SK-N-SH treated with all-trans-retinoic acid at 6 μM for 48 hours (cell line): ENCODE data around the gene SIGLEC8.

Experiments
- ARNTL ChIP-seq: fragments of 450-650 bp; formaldehyde crosslinking; IDR thresholded peaks from 2 replicates; pipeline ENCODE4 v1.5.0; 2020; ENCODE audit warnings: low read depth, mild to moderate bottlenecking, moderate library complexity, borderline replicate concordance
- BACH2 ChIP-seq: fragments of 250-450 bp; sonication (Bioruptor Pico); IDR thresholded peaks from 2 replicates; pipeline ENCODE4 v1.9.0; 2021; ENCODE audit warnings: mild to moderate bottlenecking, borderline replicate concordance
- CREB5 ChIP-seq: fragments of 250-450 bp; sonication (Bioruptor Pico); IDR thresholded peaks from 2 replicates; pipeline ENCODE4 v1.5.1; 2020; ENCODE audit warnings: low read depth, mild to moderate bottlenecking, moderate library complexity
- ESRRG ChIP-seq: fragments of 250-450 bp; sonication (Bioruptor Pico); IDR thresholded peaks from 2 replicates; pipeline ENCODE4 v1.6.1; 2021; ENCODE audit warnings: mild to moderate bottlenecking
- PATZ1 ChIP-seq: fragments of 250-450 bp; sonication (Bioruptor Pico); IDR thresholded peaks from 2 replicates; pipeline ENCODE4 v1.8.0; 2020; ENCODE audit warnings: mild to moderate bottlenecking, moderate library complexity, borderline replicate concordance
- RARB ChIP-seq: fragments of 250-450 bp; sonication (Bioruptor Pico); IDR thresholded peaks from 2 replicates; pipeline ENCODE4 v1.8.0; 2021; ENCODE audit warnings: mild to moderate bottlenecking, moderate library complexity
- SNAI2 ChIP-seq: fragments of 250-450 bp; sonication (Bioruptor Pico); IDR thresholded peaks from 2 replicates; pipeline ENCODE4 v1.5.0; 2020; ENCODE audit warnings: mild to moderate bottlenecking, moderate library complexity
- TCF4 ChIP-seq: fragments of 250-450 bp; sonication (Bioruptor Pico); IDR thresholded peaks from 2 replicates; pipeline ENCODE4 v1.8.0; 2021; ENCODE audit warnings: mild to moderate bottlenecking, moderate library complexity, borderline replicate concordance
- ZFP3 ChIP-seq: fragments of 250-450 bp; sonication (Bioruptor Pico); IDR thresholded peaks from 2 replicates; pipeline ENCODE4 v1.5.0; 2020; ENCODE audit warnings: mild to moderate bottlenecking, moderate library complexity

GRCh38 chr19:51469162-51469561, 10.9 kb upstream of the SIGLEC8 start:
- TF ChIP-seq SNAI2 (CRISPR knock-in tag) (no peak), BACH2 (CRISPR knock-in tag) (no peak), CREB5 (no peak), ZFP3 (CRISPR knock-in tag) (no peak), RARB (no peak), TCF4 (CRISPR knock-in tag) (no peak), ESRRG (CRISPR knock-in tag) (no peak), ARNTL (no peak), PATZ1 (no peak)
